B cell (primary cell): ENCODE results near the gene TADA3. TPM values are rescaled to one million over a fixed set of nuclear protein-coding genes. Genes with fewer than 3 reads are reported as not detected.

Source experiments
- ATAC-seq: fragments of 200-7000 bp; cut with Tn5 transposase; one replicate; pipeline ENCODE4 v1.10.0; 2021; ENCODE audit warnings: low read depth, mild to moderate bottlenecking, moderate number of reproducible peaks, moderate library complexity
- CTCF ChIA-PET: fragments of 350-600 bp; sonication (Branson Sonifier 250); formaldehyde crosslinking; loops from one replicate; lab custom pipeline; 2021; ENCODE audit warnings: antibody characterized with exemption, inconsistent platforms; lab: Charles Lee
- POLR2A ChIA-PET: fragments of 350-600 bp; sonication (Branson Sonifier 250); formaldehyde crosslinking; loops from one replicate; lab custom pipeline; 2021; ENCODE audit warnings: antibody characterized with exemption; lab: Charles Lee
- DNase-seq: peaks from one replicate; pipeline ENCODE4 v3.0.0; 2013
- H2AFZ ChIP-seq: 2 replicates; pipeline ENCODE4 v1.6.1; 2012; ENCODE audit warnings: mild to moderate bottlenecking, low read depth, low read length; ENCODE audit not compliant: insufficient read depth, poor library complexity, severe bottlenecking
- H3K27ac ChIP-seq, 2 donors: 1 replicate in 1 of 2; 2 replicates in 1 of 2; pipeline ENCODE4 v1.5.1; 2012 to 2013; ENCODE audit warnings: low read length in 2 of 2, mild to moderate bottlenecking in 2 of 2, moderate library complexity in 1 of 2
- H3K27me3 ChIP-seq, 4 experiments: fragments of 200-600 bp in 1 of 4; sonication (generic) in 1 of 4; replicated peaks in 1 of 4; 1 replicate in 2 of 4; 2 replicates in 2 of 4; pipeline versions ENCODE4 v1.6.1 to v1.7.0; 2013 to 2016; ENCODE audit warnings: low read length in 3 of 4, mild to moderate bottlenecking in 2 of 4, mixed read lengths in 1 of 4, moderate library complexity in 1 of 4; ENCODE audit not compliant: insufficient read depth in 4 of 4, control insufficient read depth in 3 of 4; ENCODE audit errors: control extremely low read depth in 1 of 4
- H3K36me3 ChIP-seq, 2 experiments: replicated peaks in 1 of 2; 1 replicate in 1 of 2; 2 replicates in 1 of 2; pipeline versions ENCODE4 v1.6.1 to v1.7.1; 2013; ENCODE audit warnings: low read length in 1 of 2; ENCODE audit not compliant: insufficient read depth in 2 of 2, control insufficient read depth in 1 of 2; ENCODE audit errors: control extremely low read depth in 1 of 2, extremely low read depth in 1 of 2
- H3K4me1 ChIP-seq, 2 donors: fragments of 200-600 bp in 1 of 2; sonication (generic) in 1 of 2; 1 replicate in 1 of 2; 2 replicates in 1 of 2; pipeline versions ENCODE4 v1.5.1 to v1.6.1; 2013 to 2017; ENCODE audit warnings: low read length in 2 of 2; ENCODE audit not compliant: control insufficient read depth in 2 of 2, insufficient read depth in 2 of 2
- H3K4me2 ChIP-seq: replicated peaks from 2 replicates; pipeline ENCODE3; 2012; ENCODE audit warnings: mild to moderate bottlenecking, low read depth, low read length; ENCODE audit not compliant: poor library complexity, severe bottlenecking
- H3K4me3 ChIP-seq, 5 experiments: fragments of 200-600 bp in 1 of 5; sonication (generic) in 1 of 5; 1 replicate in 3 of 5; 2 replicates in 2 of 5; pipeline versions ENCODE4 v1.5.1 to v1.7.0; 2011 to 2016; ENCODE audit warnings: low read length in 4 of 5, mild to moderate bottlenecking in 4 of 5, low read depth in 2 of 5, control low read depth in 1 of 5, moderate library complexity in 1 of 5; ENCODE audit not compliant: insufficient read depth in 1 of 5; ENCODE audit errors: control extremely low read depth in 1 of 5, extremely low read depth in 1 of 5
- H3K79me2 ChIP-seq: fragments of 200-600 bp; sonication (generic); one replicate; pipeline ENCODE4 v1.6.0; 2016; ENCODE audit warnings: low read length; ENCODE audit not compliant: control insufficient read depth, insufficient read depth
- H3K9ac ChIP-seq: fragments of 200-600 bp; sonication (generic); 2 replicates; pipeline ENCODE4 v1.6.1; 2017; ENCODE audit warnings: mild to moderate bottlenecking, low read length, moderate library complexity
- H3K9me3 ChIP-seq, 3 donors: one replicate each; pipeline versions ENCODE4 v1.6.1 to v1.7.1; 2013; ENCODE audit warnings: low read length in 2 of 3; ENCODE audit not compliant: control insufficient read depth in 2 of 3, insufficient read depth in 1 of 3; ENCODE audit errors: control extremely low read depth in 1 of 3
- H4K20me1 ChIP-seq: 2 replicates; pipeline ENCODE4 v1.6.0; 2012; ENCODE audit warnings: mild to moderate bottlenecking, low read length; ENCODE audit not compliant: insufficient read depth, control insufficient read depth, poor library complexity, severe bottlenecking
- H3K27ac Mint-ChIP-seq: one replicate; pipeline ENCODE4 v1.8.0; 2021; ENCODE audit warnings: mixed read lengths
- H3K27me3 Mint-ChIP-seq: one replicate; pipeline ENCODE4 v1.8.0; 2021; ENCODE audit warnings: mixed read lengths
- H3K4me1 Mint-ChIP-seq: one replicate; pipeline ENCODE4 v1.8.0; 2021; ENCODE audit warnings: mixed read lengths
- H3K4me3 Mint-ChIP-seq: one replicate; pipeline ENCODE4 v1.8.0; 2021; ENCODE audit warnings: mixed read lengths
- H3K9me3 Mint-ChIP-seq: one replicate; pipeline ENCODE4 v1.8.0; 2022; ENCODE audit warnings: mixed read lengths; ENCODE audit not compliant: insufficient read depth
- CTCF ChIP-seq: fragments of 200-600 bp; IDR thresholded peaks from one replicate; pipeline ENCODE4 v1.8.0; 2022; ENCODE audit warnings: antibody characterized with exemption, mild to moderate bottlenecking
- EZH2 ChIP-seq: IDR thresholded peaks from 2 replicates; pipeline ENCODE4 v1.6.1; 2012; ENCODE audit warnings: borderline replicate concordance, low read depth, mild to moderate bottlenecking, moderate library complexity, low read length; ENCODE audit not compliant: insufficient read depth, poor library complexity, severe bottlenecking
- WGBS: methylation state at CpG from one replicate; pipeline ENCODE4 v1.1.5; 2013; ENCODE audit warnings: missing lambda C conversion rate; ENCODE audit not compliant: insufficient coverage; 5-methylcytosine and 5-hydroxymethylcytosine counted together
- intact Hi-C: fragments of 100-400 bp; cut with micrococcal nuclease; formaldehyde crosslinking; loops from one replicate; pipeline ENCODE4 v1.10.0; 2022
- polyA plus RNA-seq: library from polyadenylated mRNA; depleted of rRNA; stranded (reverse); fragments of >200 nt; gene quantifications from 2 replicates; pipeline ENCODE4 v1.2.3, GENCODE V29; 2012
- total RNA-seq, 2 donors: library from RNA; stranded (reverse); fragments of 120-200 nt in 1 of 2; gene quantifications; 1 replicate in 1 of 2; 2 replicates in 1 of 2; pipeline versions ENCODE4 v1.2.3 to v1.2.4, GENCODE V29; 2013 to 2022

Gene TADA3
- total and polyA plus RNA-seq, 2 donors (not counting 1 experiment from before 2014, with no cell fraction given): 45.4 to 45.6 TPM

- TF ChIP-seq CTCF (no peak), EZH2 (no peak)
- Mint-ChIP-seq H3K4me1 (peaks cover 21% of the 10 kb centered on the region), H3K27ac (no peak within 1 kb of the TSS), H3K4me3 (peak within 1 kb of the TSS; percentile 67), H3K9me3 (no peaks in the 10 kb centered on the region), H3K27me3 (peaks cover 5% of the 10 kb centered on the region)
- Histone ChIP-seq H3K36me3 (peaks cover 0 to 2% of the 10 kb centered on the region in 2 experiments), H3K4me3 (peak within 1 kb of the TSS; percentile 38 to 63 (median 39)), H3K79me2 (no peaks in the 10 kb centered on the region), H2AFZ (peak within 1 kb of the TSS; percentile 69), H3K27me3 (peaks cover 0 to 12% (median 2%) of the 10 kb centered on the region in 4 experiments), H4K20me1 (no peaks in the 10 kb centered on the region), H3K9me3 (no peaks in the 10 kb centered on the region), H3K4me1 (peaks cover 17 to 18% of the 10 kb centered on the region in 2 donors), H3K27ac (no peak within 1 kb of the TSS), H3K9ac (peak within 1 kb of the TSS; percentile 65), H3K4me2 (peak within 1 kb of the TSS; percentile 91)
- intact Hi-C loops: loop anchor here (1.0 kb wide), 1 partner anchor 40 kb away; no protein-coding TSS in a partner anchor
- ChIA-PET POLR2A (interaction anchor here (1.2 to 1.7 kb wide), 2 partner anchors 18 to 23 kb away, joined by 3 to 7 read pairs; partner anchors contain the start of gene TADA3), CTCF (interaction anchor here (1.1 kb wide), 2 partner anchors 12 to 13 kb away, joined by 3 read pairs; no protein-coding TSS in a partner anchor)
- DNase-seq: peak; percentile 49
- peak; percentile 81 for ATAC-seq
- WGBS: 16% methylated on average over 49 of the region's 49 CpGs
Measured at GRCh38 chr3:9769426-9770275, 22.6 kb downstream of the TADA3 start, which contains the start of gene CAMK1. Gene CAMK1, minus strand, starts transcription at chr3:9769947. Its CDS starts 2,198 bp downstream, at chr3:9767749.
